HG02759 (cell line): Measurements from ENCODE around the gene ADGRF3.
"Not testable (repeated sequence)": the region's sequence is repeated elsewhere in the genome, so short reads cannot be mapped to it uniquely, and the experiment has no call there.

Experiments
- ATAC-seq: cut with Tn5 transposase; IDR thresholded peaks from one replicate; pipeline ENCODE4 v1.9.1; 2021; ENCODE audit warnings: mild to moderate bottlenecking, moderate library complexity; ENCODE audit not compliant: unreplicated experiment

Gene ADGRF3

GRCh38 chr2:26352892-26353291 lies 6.3 kb upstream of the ADGRF3 start:
- ATAC-seq = no peak

- no peak for ATAC-seq
Observed at GRCh38 chr2:26351375-26352090, 4.9 kb upstream of the ADGRF3 start.

GRCh38 chr2:26349690-26350089 lies 3.1 kb upstream of the ADGRF3 start:
- ATAC-seq = no peak

DNA sequence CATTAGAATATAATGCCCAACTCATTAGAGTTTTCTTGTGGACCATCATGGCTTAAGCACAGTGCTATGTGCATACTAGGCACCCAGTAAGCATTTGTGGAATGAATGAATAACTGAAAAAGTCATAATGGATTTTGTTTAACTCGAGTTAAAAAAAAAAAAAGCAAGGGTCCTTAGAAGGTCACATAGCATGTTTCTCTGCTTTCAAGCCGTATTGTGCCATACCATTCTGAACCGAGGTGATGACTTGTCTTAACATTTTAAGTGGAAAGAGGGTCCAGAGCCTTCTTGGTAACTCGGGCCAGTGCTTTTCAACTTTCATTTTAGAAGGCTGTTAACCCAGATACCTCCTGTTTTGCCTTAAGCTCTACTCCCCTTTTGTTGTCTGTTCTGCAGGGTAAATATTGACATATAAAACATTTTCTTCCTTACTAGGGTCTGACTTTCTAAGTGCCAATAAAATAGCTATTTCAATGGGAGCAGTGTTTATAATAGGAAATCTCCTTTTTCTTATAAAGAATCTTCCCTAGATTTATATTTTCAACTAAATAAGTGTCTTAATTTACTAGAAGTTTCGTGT lies 787 bp upstream of the ADGRF3 start:
- no peak for ATAC-seq

DNA sequence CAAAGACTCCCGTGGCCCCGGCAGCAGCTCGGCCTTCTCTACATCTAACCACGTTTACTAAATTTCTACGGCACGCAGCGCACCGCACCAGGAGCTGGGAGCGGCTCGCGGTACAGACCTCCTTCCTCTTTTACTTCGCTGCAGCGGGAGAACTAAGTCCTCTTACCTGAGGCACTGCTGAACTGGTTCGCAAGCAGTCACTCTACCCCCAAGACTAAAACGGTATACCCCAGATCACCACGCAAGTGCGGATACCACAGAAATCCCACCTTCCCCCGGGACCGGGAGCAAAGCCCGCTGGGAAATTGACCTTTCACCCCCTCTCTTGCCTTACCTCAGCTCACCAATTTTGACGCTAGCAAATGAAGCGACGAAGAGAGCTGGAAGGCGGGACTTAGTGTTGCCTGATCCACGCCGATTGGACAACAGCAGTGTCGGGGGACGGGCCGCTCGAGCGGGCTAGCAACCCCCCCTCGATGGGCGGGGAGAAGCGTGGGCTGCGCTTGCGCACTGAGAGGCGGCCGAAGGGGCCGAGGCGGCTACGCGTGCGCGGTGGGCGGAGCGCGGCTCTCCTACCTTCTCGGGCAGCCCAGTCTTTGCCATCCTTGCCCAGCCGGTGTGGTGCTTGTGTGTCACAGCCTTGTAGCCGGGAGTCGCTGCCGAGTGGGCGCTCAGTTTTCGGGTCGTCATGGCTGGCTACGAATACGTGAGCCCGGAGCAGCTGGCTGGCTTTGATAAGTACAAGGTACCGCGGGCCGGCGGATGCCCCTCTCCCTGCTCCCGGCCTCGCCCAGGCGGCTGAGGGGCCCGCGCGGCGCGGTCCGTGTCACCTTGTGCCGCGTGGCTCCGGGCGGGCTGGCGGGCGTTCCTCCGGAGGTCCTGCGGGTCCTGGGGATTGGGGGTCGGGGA lies 790 bp downstream of the ADGRF3 start, which contains the start of gene SELENOI:
Gene SELENOI (plus strand): TSS at position 599 of the 909 bp plus-strand sequence. CDS start 90 bp downstream, at position 689.
- ATAC-seq = peak; percentile 92

- ATAC-seq = no peak
Observed at GRCh38 chr2:26345283-26345544, 1.4 kb downstream of the ADGRF3 start.

DNA sequence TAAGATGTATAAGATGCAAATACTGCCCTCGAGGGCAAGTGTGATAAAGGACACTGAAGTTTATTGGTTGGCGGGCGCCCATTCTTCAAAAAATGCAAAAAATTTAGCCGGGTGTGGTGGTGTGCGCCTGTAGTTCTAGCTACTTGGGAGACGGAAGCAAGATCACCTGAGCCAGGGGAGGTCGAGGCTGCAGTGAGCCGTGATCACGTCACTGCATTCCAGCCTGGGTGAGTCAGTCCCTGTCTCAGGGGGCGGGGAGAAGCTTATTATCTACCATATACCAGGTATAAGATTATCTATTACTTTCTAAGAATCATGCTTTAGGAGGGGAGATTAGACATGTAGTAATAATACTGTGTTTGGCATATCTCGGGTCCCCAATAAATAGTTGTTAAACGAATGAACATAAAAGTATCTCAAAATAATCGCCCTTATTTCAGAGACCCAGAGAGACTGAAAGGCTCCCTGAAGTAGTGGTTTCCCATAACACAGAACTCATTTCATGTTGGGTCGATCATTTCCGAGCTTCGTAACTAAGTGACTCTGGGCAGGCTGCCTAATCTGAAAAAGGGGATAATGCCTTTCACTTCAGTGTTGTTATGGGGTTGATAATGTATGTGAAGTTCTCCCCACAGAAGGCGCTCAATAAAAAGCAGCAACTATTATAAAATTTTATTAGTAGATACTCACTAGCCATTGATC lies 1.9 kb downstream of the ADGRF3 start:
- ATAC-seq = no peak

GRCh38 chr2:26340831-26341230 lies 5.8 kb downstream of the ADGRF3 start:
- no peak for ATAC-seq

GRCh38 chr2:26337298-26337697 lies 9.3 kb downstream of the ADGRF3 start:
- ATAC-seq = no peak

GRCh38 chr2:26336719-26337118 lies 9.9 kb downstream of the ADGRF3 start:
- ATAC-seq = no peak

DNA sequence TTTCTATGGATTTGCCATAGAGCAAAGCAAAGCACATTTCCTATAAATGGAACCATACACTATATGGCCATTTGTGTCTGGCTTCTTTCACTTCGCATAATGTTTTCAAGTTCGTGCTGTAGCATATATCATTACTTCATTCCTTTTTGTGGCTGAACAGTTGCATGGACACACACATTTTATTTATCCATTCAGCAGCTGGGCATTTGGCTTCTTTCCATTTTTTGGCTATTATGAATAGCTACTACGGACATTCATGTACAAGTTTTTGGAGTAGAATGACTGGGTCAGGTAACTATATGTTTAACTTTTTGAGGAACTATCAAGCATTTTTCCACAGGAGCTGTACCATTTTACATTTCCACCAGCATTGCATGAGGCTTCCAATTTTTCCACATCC lies 11.4 kb downstream of the ADGRF3 start:
- no peak for ATAC-seq

- ATAC-seq = no peak
Observed at GRCh38 chr2:26333293-26333692, 13.3 kb downstream of the ADGRF3 start.

DNA sequence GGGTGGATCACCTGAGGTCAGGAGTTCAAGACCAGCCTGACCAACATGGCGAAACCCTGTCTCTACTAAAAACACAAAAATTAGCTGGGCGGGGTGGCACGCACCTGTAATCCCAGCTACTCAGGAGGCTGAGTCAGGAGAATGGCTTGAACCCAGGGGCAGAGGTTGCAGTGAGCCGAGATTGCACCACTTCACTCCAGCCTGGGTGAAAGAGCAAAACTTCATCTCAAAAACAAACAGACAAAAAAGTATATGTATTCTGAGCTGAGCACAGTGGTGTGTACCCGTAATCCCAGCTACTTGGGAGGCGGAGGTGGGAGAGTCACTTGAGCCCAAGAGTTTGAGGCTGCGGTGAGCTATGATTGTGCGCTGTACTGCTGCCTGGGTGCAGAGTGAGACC lies 15.3 kb downstream of the ADGRF3 start:
- not testable (repeated sequence) for ATAC-seq

- no peak for ATAC-seq
Observed at GRCh38 chr2:26330604-26331003, 16.0 kb downstream of the ADGRF3 start.

- ATAC-seq = peak; percentile 79
Observed at GRCh38 chr2:26330114-26330549, 16.5 kb downstream of the ADGRF3 start.

DNA sequence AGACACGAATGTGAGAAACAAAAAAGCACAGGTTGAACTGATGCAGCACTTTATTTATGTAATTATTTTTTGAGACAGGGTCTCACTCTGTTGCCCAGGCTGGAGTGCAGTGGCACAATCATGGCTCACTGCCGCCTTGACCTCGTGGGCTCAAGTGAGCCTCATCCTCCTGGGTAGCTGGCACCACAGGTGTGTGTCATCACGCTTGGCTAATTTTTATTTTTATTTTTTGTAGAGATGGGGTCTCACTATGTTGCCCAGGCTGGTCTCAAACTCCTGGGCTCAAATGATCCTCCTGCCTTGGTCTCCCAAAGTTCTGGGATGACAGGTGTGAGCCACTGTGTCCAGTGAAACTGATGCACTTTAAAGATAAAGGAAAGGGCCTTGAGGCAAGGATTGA lies 17.5 kb downstream of the ADGRF3 start:
- ATAC-seq = not testable (repeated sequence)

DNA sequence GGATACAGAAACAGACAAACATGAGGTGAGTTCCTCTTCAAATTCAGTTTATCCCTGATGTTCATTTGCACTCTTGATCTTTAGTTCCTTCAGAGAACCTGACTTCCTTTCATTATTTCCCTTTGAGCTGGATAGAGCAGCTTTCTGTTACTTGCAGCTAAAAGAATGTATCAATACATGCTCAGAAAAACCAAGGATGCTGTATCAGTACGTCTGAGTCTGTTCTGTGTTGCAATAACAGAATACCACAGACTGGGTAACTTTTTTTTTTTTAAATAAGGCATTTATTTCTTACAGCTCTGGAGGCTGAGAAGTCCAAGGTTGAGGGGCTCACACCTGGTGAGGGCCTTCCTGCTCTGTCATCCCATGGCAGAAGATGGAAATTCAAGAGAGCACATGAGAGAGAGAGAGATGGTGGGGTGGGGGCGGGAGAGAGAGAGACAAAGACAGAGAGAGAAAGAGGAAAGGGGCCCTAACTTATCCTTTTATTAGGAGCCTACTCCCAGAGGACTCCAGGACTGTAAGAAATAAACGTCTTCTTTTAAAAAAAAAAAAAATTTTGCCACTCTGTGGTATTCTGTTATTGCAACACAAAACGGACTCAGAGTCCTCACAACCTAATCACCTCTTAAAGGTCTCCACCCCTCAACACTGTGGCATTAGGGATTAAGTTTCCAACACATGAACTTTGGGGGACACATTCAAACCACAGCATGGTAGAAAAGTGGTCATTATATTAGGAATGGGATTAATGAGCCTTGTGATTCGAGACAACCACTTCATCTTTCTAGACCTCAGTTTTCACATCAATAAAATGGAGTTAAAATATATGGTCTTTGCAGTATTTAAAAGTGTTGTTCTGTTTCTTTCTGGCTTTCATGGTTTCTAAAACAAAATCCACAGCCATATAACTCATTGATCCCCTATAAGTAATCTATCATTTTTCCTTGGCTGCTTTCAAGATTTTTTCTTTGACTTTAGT lies 19.0 kb downstream of the ADGRF3 start:
- no peak for ATAC-seq

GRCh38 chr2:26326514-26326913 lies 20.1 kb downstream of the ADGRF3 start:
- no peak for ATAC-seq

DNA sequence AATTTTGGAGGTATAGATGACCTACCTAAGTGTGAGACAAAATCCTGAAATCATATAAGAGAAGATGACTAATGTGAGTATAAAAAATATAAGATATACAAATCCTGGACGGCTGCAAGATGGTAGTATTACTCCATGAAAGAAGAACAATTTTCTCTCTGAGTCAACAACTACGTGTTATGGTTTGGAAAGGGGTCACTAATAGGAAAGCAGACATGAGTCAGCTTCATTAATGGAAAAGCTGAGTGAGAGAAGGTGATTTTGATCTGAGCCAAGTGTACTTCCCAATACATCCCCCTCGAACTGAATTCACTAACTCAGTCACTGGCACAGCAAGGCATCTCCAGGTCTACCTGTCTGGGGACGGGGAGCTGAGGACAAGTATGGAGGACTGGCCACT lies 20.7 kb downstream of the ADGRF3 start:
- no peak for ATAC-seq

DNA sequence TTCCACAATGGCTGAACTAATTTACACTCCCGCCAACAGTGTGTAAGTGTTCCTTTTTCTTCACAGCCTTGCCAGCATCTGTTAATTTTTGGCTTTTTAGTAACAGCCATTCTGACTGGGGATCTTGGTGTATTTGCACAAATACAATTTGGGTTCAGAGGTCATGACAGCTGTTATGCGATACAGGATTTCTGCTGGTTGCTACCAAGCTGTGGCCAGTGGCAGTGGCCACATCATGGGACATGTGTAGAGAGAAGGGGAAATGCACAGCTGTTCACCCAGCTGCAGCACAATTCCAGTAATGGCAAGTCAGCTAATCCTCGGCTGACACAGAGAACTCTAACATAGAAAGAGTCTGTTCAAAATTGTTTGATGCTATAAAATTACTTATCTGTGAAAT lies 21.7 kb downstream of the ADGRF3 start:
- ATAC-seq = no peak
